ENCODE measurements around the gene TIMP1. TPM values are rescaled to one million over a fixed set of nuclear protein-coding genes. Genes with fewer than 3 reads are reported as not detected.

TIMP1 gene
- polyA plus RNA-seq, 1 donor from 2014 or later: 2.0 TPM

DNA sequence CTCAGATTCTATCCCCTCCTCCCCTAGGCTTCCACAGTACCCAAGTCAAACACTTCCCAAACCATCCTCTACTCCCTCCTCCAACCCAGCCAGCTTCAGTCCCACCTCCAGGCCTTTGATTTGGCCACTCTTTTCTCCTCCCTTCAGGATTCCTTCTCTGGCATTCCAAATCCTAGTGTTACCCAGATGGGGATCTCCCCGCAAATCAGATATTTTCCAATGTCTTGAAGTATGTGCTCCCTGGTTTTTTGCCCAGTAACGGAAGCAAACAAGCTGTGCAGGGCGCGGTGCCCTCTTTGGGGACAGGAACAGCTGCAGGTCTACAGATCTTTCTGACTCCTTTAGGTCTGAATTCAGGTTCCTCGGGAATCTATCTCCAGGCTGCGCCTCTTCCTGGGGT lies 39.6 kb downstream of the TIMP1 start:
- no peak overlapping the region for H3K4me2 ChIP-seq (ENCODE audit: low read length)
- no peak overlapping the region for H2AFZ ChIP-seq (ENCODE audit: low read depth, low read length)
- H3K9me2 ChIP-seq (ENCODE audit: insufficient read depth, low read length): no peaks in the 10 kb centered on the region
- H3K27me3 ChIP-seq (ENCODE audit: insufficient read depth, low read depth, low read length): no peaks in the 10 kb centered on the region
- no peak overlapping the region for H3K27ac ChIP-seq (ENCODE audit: low read length)
- H4K20me1 ChIP-seq (ENCODE audit: insufficient read depth): no peaks in the 10 kb centered on the region
- no peaks in the 10 kb centered on the region for H3F3A ChIP-seq (ENCODE audit: insufficient read depth, low read length, poor library complexity, severe bottlenecking)
- H3K9me3 ChIP-seq (ENCODE audit: low read length): no peaks in the 10 kb centered on the region
- H3K4me3 ChIP-seq (ENCODE audit: low read length): no peak overlapping the region
- H3K36me3 ChIP-seq (ENCODE audit: insufficient read depth, low read length): no peaks in the 10 kb centered on the region
- no peak overlapping the region for H3K9ac ChIP-seq (ENCODE audit: low read length)
- no peak for TF ChIP-seq TAF1 (IDR thresholded peaks at IDR 0.05; ENCODE audit: low read depth)
- no peak for TF ChIP-seq RAD21 (conservative IDR thresholded peaks at IDR 0.05)
- no peak for TF ChIP-seq EP300 (conservative IDR thresholded peaks at IDR 0.05; ENCODE audit: poor library complexity, severe bottlenecking)
- no peak for TF ChIP-seq MXI1 (conservative IDR thresholded peaks at IDR 0.05; ENCODE audit: poor library complexity, severe bottlenecking)
- TF ChIP-seq POLR2AphosphoS5 (IDR thresholded peaks at IDR 0.05): no peak
- no peak for TF ChIP-seq EZH2 (IDR thresholded peaks at IDR 0.05; ENCODE audit: borderline replicate concordance, insufficient read depth, low read length, poor library complexity, severe bottlenecking)
- TF ChIP-seq SMC3 (conservative IDR thresholded peaks at IDR 0.05; ENCODE audit: poor library complexity): no peak
- TF ChIP-seq, protein P1, sequence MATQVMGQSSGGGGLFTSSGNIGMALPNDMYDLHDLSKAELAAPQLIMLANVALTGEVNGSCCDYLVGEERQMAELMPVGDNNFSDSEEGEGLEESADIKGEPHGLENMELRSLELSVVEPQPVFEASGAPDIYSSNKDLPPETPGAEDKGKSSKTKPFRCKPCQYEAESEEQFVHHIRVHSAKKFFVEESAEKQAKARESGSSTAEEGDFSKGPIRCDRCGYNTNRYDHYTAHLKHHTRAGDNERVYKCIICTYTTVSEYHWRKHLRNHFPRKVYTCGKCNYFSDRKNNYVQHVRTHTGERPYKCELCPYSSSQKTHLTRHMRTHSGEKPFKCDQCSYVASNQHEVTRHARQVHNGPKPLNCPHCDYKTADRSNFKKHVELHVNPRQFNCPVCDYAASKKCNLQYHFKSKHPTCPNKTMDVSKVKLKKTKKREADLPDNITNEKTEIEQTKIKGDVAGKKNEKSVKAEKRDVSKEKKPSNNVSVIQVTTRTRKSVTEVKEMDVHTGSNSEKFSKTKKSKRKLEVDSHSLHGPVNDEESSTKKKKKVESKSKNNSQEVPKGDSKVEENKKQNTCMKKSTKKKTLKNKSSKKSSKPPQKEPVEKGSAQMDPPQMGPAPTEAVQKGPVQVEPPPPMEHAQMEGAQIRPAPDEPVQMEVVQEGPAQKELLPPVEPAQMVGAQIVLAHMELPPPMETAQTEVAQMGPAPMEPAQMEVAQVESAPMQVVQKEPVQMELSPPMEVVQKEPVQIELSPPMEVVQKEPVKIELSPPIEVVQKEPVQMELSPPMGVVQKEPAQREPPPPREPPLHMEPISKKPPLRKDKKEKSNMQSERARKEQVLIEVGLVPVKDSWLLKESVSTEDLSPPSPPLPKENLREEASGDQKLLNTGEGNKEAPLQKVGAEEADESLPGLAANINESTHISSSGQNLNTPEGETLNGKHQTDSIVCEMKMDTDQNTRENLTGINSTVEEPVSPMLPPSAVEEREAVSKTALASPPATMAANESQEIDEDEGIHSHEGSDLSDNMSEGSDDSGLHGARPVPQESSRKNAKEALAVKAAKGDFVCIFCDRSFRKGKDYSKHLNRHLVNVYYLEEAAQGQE (IDR thresholded peaks at IDR 0.05; ENCODE audit: borderline replicate concordance): no peak
- no peaks in the 10 kb centered on the region for H3K79me2 ChIP-seq (replicated peaks; ENCODE audit: insufficient read depth, low read length)

DNA sequence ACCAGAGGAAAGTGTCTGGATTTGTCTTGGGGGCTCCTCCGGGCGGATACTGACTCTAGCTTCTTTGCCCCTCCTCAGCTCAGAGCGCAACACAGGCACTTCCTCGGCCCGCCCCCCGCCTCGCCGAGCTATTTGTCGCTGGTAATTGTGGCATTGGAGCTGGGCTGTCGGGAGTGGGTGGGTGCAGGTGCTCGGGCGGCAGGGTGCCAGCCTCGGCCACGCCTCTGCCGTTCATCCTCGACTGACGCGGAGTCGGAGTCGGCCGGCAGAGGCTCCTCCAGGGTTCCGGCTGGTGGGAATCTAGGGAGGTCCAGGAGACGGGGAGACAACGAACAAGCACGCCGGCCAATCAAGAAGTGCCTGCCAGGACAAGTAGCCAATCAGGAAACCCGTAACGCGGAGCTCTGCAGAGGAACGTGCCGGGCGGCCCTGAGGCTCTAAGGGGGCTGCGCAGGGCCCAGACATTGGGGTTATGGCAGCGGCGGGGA lies 41.3 kb downstream of the TIMP1 start:
- Histone ChIP-seq H3K36me3 (ENCODE audit: insufficient read depth, low read length) (no peaks in the 10 kb centered on the region), H3F3A (ENCODE audit: insufficient read depth, low read length, poor library complexity, severe bottlenecking) (no peaks in the 10 kb centered on the region), H3K4me2 (ENCODE audit: low read length) (no peak overlapping the region), H2AFZ (ENCODE audit: low read depth, low read length) (no peak overlapping the region), H3K4me3 (ENCODE audit: low read length) (peak overlapping the region; percentile 60), H3K9ac (ENCODE audit: low read length) (peak overlapping the region; percentile 46), H3K9me2 (ENCODE audit: insufficient read depth, low read length) (no peaks in the 10 kb centered on the region), H3K79me2 (replicated peaks; ENCODE audit: insufficient read depth, low read length) (no peaks in the 10 kb centered on the region), H3K27ac (ENCODE audit: low read length) (peak overlapping the region; percentile 12), H3K9me3 (ENCODE audit: low read length) (no peaks in the 10 kb centered on the region), H3K27me3 (ENCODE audit: insufficient read depth, low read depth, low read length) (no peaks in the 10 kb centered on the region), H4K20me1 (ENCODE audit: insufficient read depth) (no peaks in the 10 kb centered on the region)
- TF ChIP-seq MXI1 (conservative IDR thresholded peaks at IDR 0.05; ENCODE audit: poor library complexity, severe bottlenecking): no peak
- TF ChIP-seq RAD21 (conservative IDR thresholded peaks at IDR 0.05): peak; percentile 15

DNA sequence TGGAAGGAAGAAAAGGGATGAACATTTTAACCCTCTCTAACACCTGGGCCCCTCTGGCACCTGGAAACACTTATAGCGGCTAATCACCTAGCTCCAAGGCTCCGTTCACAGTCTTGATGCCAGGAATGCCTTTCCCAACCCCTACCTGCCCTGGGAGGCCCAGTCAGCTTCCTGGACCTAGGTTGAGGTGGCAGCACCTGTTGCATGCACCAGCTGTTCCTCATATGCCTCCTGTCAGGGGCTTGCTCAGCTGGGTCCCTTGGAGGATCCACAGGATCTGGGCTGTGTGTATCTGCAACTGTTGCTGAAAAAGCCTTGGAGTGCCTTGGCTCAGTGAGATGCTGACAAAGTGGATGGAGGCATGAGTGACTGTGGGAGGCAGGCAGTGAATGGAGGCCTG lies 43.1 kb downstream of the TIMP1 start:
- no peak for TF ChIP-seq EP300 (conservative IDR thresholded peaks at IDR 0.05; ENCODE audit: poor library complexity, severe bottlenecking)
- TF ChIP-seq, protein P2, sequence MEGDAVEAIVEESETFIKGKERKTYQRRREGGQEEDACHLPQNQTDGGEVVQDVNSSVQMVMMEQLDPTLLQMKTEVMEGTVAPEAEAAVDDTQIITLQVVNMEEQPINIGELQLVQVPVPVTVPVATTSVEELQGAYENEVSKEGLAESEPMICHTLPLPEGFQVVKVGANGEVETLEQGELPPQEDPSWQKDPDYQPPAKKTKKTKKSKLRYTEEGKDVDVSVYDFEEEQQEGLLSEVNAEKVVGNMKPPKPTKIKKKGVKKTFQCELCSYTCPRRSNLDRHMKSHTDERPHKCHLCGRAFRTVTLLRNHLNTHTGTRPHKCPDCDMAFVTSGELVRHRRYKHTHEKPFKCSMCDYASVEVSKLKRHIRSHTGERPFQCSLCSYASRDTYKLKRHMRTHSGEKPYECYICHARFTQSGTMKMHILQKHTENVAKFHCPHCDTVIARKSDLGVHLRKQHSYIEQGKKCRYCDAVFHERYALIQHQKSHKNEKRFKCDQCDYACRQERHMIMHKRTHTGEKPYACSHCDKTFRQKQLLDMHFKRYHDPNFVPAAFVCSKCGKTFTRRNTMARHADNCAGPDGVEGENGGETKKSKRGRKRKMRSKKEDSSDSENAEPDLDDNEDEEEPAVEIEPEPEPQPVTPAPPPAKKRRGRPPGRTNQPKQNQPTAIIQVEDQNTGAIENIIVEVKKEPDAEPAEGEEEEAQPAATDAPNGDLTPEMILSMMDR (IDR thresholded peaks at IDR 0.05; ENCODE audit: poor library complexity, severe bottlenecking): no peak
- TF ChIP-seq MXI1 (conservative IDR thresholded peaks at IDR 0.05; ENCODE audit: poor library complexity, severe bottlenecking): no peak
- no peak for TF ChIP-seq POLR2AphosphoS5 (IDR thresholded peaks at IDR 0.05)
- no peak for TF ChIP-seq RAD21 (conservative IDR thresholded peaks at IDR 0.05)
- TF ChIP-seq EZH2 (IDR thresholded peaks at IDR 0.05; ENCODE audit: borderline replicate concordance, insufficient read depth, low read length, poor library complexity, severe bottlenecking): no peak
- TF ChIP-seq TAF1 (IDR thresholded peaks at IDR 0.05; ENCODE audit: low read depth): no peak
- TF ChIP-seq, protein P1 (IDR thresholded peaks at IDR 0.05; ENCODE audit: borderline replicate concordance): no peak
- TF ChIP-seq SMC3 (conservative IDR thresholded peaks at IDR 0.05; ENCODE audit: poor library complexity): no peak
- H2AFZ ChIP-seq (ENCODE audit: low read depth, low read length): no peak overlapping the region
- H3K27ac ChIP-seq (ENCODE audit: low read length): no peak overlapping the region
- no peak overlapping the region for H3K4me2 ChIP-seq (ENCODE audit: low read length)
- H3K9me2 ChIP-seq (ENCODE audit: insufficient read depth, low read length): no peaks in the 10 kb centered on the region
- no peaks in the 10 kb centered on the region for H3F3A ChIP-seq (ENCODE audit: insufficient read depth, low read length, poor library complexity, severe bottlenecking)
- H4K20me1 ChIP-seq (ENCODE audit: insufficient read depth): no peaks in the 10 kb centered on the region
- H3K36me3 ChIP-seq (ENCODE audit: insufficient read depth, low read length): no peaks in the 10 kb centered on the region
- no peaks in the 10 kb centered on the region for H3K9me3 ChIP-seq (ENCODE audit: low read length)
- H3K79me2 ChIP-seq (replicated peaks; ENCODE audit: insufficient read depth, low read length): no peaks in the 10 kb centered on the region
- H3K27me3 ChIP-seq (ENCODE audit: insufficient read depth, low read depth, low read length): no peaks in the 10 kb centered on the region
- H3K9ac ChIP-seq (ENCODE audit: low read length): no peak overlapping the region
- no peak overlapping the region for H3K4me3 ChIP-seq (ENCODE audit: low read length)
